Suprapubic skin (tissue), 4 donors: ENCODE data around the gene TLCD5.

Source experiments
- CTCF ChIP-seq, 2 donors: fragments of 200-600 bp in 1 of 2; fragments of 450-650 bp in 1 of 2; sonication (generic) in 1 of 2; IDR thresholded peaks; one replicate each; pipeline ENCODE4 v1.5.1; 2016 to 2019; ENCODE audit warnings: antibody characterized with exemption in 2 of 2, mild to moderate bottlenecking in 1 of 2, moderate library complexity in 1 of 2
- EP300 ChIP-seq: sonication (generic); formaldehyde crosslinking; IDR thresholded peaks from one replicate; pipeline ENCODE4 v1.6.1; 2017; ENCODE audit warnings: antibody characterized with exemption
- POLR2AphosphoS5 ChIP-seq, 3 donors: sonication (generic); formaldehyde crosslinking; IDR thresholded peaks; one replicate each; pipeline ENCODE4 v1.6.1; 2017; ENCODE audit warnings: antibody characterized with exemption in 3 of 3

- TF ChIP-seq CTCF (IDR thresholded peaks at IDR 0.05): no peak
- no peak for TF ChIP-seq POLR2AphosphoS5 (IDR thresholded peaks at IDR 0.05)
- no peak for TF ChIP-seq EP300
Measured at GRCh38 chr11:120375076-120375475, 50.0 kb downstream of the TLCD5 start.
